Measurements from ENCODE around the gene ARHGAP9. TPM values are rescaled to one million over a fixed set of nuclear protein-coding genes. Genes with fewer than 3 reads are reported as not detected.

Gene ARHGAP9
- total RNA-seq, 6 experiments from 2014 or later: 3.5 to 11.0 (median 6.8) TPM

DNA sequence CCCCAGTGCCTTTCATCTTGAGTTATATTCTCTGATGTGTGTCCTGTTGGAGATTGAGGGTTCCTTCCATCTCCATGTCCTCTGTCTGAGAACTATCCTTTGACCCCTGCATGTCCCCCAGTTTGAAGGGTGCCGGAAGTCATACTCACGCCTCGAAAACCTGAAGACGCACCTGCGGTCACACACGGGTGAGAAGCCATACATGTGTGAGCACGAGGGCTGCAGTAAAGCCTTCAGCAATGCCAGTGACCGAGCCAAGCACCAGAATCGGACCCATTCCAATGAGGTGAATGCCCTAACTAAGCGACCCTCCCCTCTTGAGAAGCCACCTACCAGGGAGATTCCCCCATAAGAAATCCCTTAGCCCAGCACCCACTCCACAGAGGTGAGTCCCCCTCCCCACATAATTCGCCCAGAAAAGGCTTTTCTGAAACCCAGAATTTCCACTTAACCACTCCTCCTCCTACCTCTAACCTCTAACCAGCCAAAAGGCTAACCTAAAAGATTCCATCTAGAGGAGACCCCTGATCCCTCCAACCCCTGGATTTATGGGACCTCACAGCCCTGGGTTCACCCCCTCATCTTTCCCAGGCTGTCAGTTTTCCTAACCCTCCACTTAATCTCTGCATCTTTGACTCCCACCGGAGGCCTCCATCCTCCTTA, 12.3 kb downstream of the ARHGAP9 start:
- WGBS (ENCODE audit: insufficient coverage, low coverage, low lambda C conversion rate, missing lambda C conversion rate): 71% methylated on average over 4 of the region's 12 CpGs
- Histone ChIP-seq H3K4me1 (no peaks in the 10 kb centered on the region), H3K4me3 (no peak overlapping the region), H3K27ac (no peak overlapping the region), H3K27me3 (no peaks in the 10 kb centered on the region), H3K9me3 (no peaks in the 10 kb centered on the region), H3K36me3 (no peaks in the 10 kb centered on the region)
- DNase-seq (no peak), ATAC-seq (no peak)
- intact Hi-C loops (cut with DNase I): no loop called here
- no peak for TF ChIP-seq POLR2A (IDR thresholded peaks at IDR 0.05)
- TF ChIP-seq CTCF (IDR thresholded peaks at IDR 0.05): no peak

DNA sequence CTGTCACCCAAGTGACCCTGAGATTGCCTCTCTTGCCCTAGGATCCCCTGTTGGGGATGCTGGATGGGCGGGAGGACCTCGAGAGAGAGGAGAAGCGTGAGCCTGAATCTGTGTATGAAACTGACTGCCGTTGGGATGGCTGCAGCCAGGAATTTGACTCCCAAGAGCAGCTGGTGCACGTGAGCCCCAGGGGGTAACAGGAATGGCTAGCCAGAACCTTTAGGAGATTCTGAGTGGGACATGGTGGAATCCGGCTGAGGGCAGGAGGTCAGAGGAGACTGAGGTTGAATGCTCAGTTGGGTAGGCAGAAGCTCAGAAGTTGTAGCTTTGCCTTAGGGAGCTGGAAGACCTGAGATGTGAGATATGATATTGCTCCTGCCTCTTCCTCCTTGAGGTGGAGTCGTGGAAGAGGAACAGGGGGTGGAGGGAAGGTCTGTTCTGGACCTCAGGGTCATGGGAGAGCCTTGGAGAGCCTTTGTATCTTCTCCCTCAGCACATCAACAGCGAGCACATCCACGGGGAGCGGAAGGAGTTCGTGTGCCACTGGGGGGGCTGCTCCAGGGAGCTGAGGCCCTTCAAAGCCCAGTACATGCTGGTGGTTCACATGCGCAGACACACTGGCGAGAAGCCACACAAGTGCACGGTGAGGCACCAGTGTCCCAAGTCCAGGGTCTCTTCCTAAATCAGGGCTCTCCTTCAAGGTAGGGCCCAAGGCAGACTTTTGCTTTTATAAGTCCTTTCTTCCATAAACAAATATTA, 13.7 kb downstream of the ARHGAP9 start:
- H3K4me1 ChIP-seq: peaks cover 0 to 14% (median 0%) of the 10 kb centered on the region in 4 donors
- no peaks in the 10 kb centered on the region for H3K27me3 ChIP-seq
- TF ChIP-seq POLR2A (IDR thresholded peaks at IDR 0.05): no peak
- TF ChIP-seq CTCF (IDR thresholded peaks at IDR 0.05): no peak
- WGBS (ENCODE audit: insufficient coverage, low coverage, low lambda C conversion rate, missing lambda C conversion rate): 68% methylated on average over 6 of the region's 14 CpGs
- no peak for ATAC-seq
- DNase-seq: no peak
- no peaks in the 10 kb centered on the region for H3K9me3 ChIP-seq
- no peak overlapping the region for H3K4me3 ChIP-seq
- intact Hi-C loops (cut with DNase I): no loop called here
- H3K36me3 ChIP-seq: no peaks in the 10 kb centered on the region
- H3K27ac ChIP-seq: no peak overlapping the region

GRCh38 chr12:57465030-57465746, 14.5 kb downstream of the ARHGAP9 start:
- H3K27me3 ChIP-seq: no peaks in the 10 kb centered on the region
- no peaks in the 10 kb centered on the region for H3K36me3 ChIP-seq
- peaks cover 0 to 18% (median 0%) of the 10 kb centered on the region in 4 donors for H3K4me1 ChIP-seq
- ATAC-seq (no peak), DNase-seq (no peak)
- H3K4me3 ChIP-seq: no peak overlapping the region
- WGBS (ENCODE audit: insufficient coverage, low coverage, low lambda C conversion rate, missing lambda C conversion rate): 74% methylated on average over 4 of the region's 6 CpGs
- H3K27ac ChIP-seq: no peak overlapping the region
- TF ChIP-seq POLR2A (IDR thresholded peaks at IDR 0.05) (no peak), CTCF (IDR thresholded peaks at IDR 0.05) (no peak)
- intact Hi-C loops (cut with DNase I): no loop called here
- H3K9me3 ChIP-seq: no peaks in the 10 kb centered on the region

DNA sequence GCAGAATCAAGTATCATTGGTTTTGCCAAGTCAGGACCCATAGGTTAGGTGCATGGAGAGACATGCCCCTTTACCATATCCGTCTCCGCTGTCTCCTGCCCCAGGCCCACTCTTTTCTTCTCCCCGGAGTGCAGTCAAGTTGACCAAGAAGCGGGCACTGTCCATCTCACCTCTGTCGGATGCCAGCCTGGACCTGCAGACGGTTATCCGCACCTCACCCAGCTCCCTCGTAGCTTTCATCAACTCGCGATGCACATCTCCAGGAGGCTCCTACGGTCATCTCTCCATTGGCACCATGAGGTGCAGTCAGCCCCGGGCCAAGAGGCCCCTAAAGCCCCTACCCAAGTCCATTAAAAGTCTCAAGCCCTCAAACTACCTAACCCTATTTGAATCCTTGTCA, 15.1 kb downstream of the ARHGAP9 start:
- Histone ChIP-seq H3K36me3 (no peaks in the 10 kb centered on the region), H3K27me3 (no peaks in the 10 kb centered on the region), H3K4me3 (no peak overlapping the region), H3K27ac (no peak overlapping the region), H3K4me1 (peaks cover 0 to 18% (median under 1%) of the 10 kb centered on the region in 4 donors), H3K9me3 (no peaks in the 10 kb centered on the region)
- ATAC-seq: no peak
- 85% methylated on average over 11 of the region's 12 CpGs for WGBS (ENCODE audit: insufficient coverage, low coverage, low lambda C conversion rate, missing lambda C conversion rate)
- no peak for TF ChIP-seq CTCF (IDR thresholded peaks at IDR 0.05)
- no peak for TF ChIP-seq POLR2A (IDR thresholded peaks at IDR 0.05)
- no peak for DNase-seq
- intact Hi-C loops (cut with DNase I): no loop called here
